GM23338 (cell line): ENCODE data around the gene MGLL. TPM values are rescaled to one million over a fixed set of nuclear protein-coding genes. Genes with fewer than 3 reads are reported as not detected.

Source experiments
- ETS1 ChIP-seq: IDR thresholded peaks from 2 replicates; pipeline ENCODE4 v1.6.1; 2016; ENCODE audit warnings: antibody characterized with exemption
- EZH2phosphoT487 ChIP-seq: fragments of 200-600 bp; sonication (generic); IDR thresholded peaks from one replicate; pipeline ENCODE4 v1.8.1; 2018; ENCODE audit warnings: antibody characterized with exemption; ENCODE audit not compliant: unreplicated experiment
- REST ChIP-seq: IDR thresholded peaks from one replicate; pipeline ENCODE4 v1.6.1; 2018; ENCODE audit warnings: antibody characterized with exemption; ENCODE audit not compliant: unreplicated experiment
- ZNF462 ChIP-seq: fragments of 250-450 bp; sonication (Bioruptor Pico); IDR thresholded peaks from 2 replicates; pipeline ENCODE4 v1.5.0; 2020; ENCODE audit warnings: mild to moderate bottlenecking, moderate library complexity
- polyA plus RNA-seq: library from polyadenylated mRNA; unstranded; fragments of >200 nt; fragmentation: Nextera tagmentation; extraction: Ambion mirVana; gene quantifications from 2 replicates; pipeline ENCODE4 v1.2.1, GENCODE V29; 2016
- total RNA-seq: library from RNA; depleted of rRNA; stranded (reverse); fragments of >200 nt; shearing (Covaris generic); gene quantifications from 2 replicates; pipeline ENCODE4 v1.2.3, GENCODE V29; 2014

The MGLL gene
- total and polyA plus RNA-seq, 2 experiments from 2014 or later = 0.71 to 0.83 TPM

GRCh38 chr3:127789990-127790881 lies 32.1 kb downstream of the MGLL start (continued):
- TF ChIP-seq ZNF462 (CRISPR knock-in tag) (no peak), ETS1 (no peak), REST (no peak), EZH2phosphoT487 (no peak)
